ENCODE results near the gene GH1. TPM values are rescaled to one million over a fixed set of nuclear protein-coding genes. Genes with fewer than 3 reads are reported as not detected.
"Not testable (repeated sequence)": the region's sequence is repeated elsewhere in the genome, so short reads cannot be mapped to it uniquely, and the experiment has no call there.

Gene GH1
- total RNA-seq, 4 donors from 2014 or later = not detected

GRCh38 chr17:63917646-63918045 lies 993 bp downstream of the GH1 start:
- Histone ChIP-seq H3K4me3 (no peak overlapping the region), H3K27ac (no peak overlapping the region), H3K9me3 (no peaks in the 10 kb centered on the region), H3K36me3 (no peaks in the 10 kb centered on the region), H3K27me3 (peaks cover 20% of the 10 kb centered on the region), H3K4me1 (peaks cover 0 to 7% (median 0%) of the 10 kb centered on the region in 3 donors)
- ATAC-seq = no peak
- WGBS, 2 donors (ENCODE audit: low coverage in 1 of 2) = 81 to 90% methylated on average over 2 to 3 of the region's 13 CpGs
- TF ChIP-seq EP300 (IDR thresholded peaks at IDR 0.05) (no peak), CTCF (IDR thresholded peaks at IDR 0.05) (no peak), POLR2A (IDR thresholded peaks at IDR 0.05) (no peak), POLR2AphosphoS5 (IDR thresholded peaks at IDR 0.05) (no peak)

GRCh38 chr17:63917206-63917605 lies 1.4 kb downstream of the GH1 start:
- H3K9me3 ChIP-seq, H3K36me3 ChIP-seq, ATAC-seq, H3K4me1 ChIP-seq, H3K27ac ChIP-seq, H3K4me3 ChIP-seq: not testable (repeated sequence)
- peaks cover 20% of the 10 kb centered on the region for H3K27me3 ChIP-seq
- 80 to 83% methylated on average over 3 to 6 of the region's 11 CpGs for WGBS, 2 donors (ENCODE audit: low coverage in 1 of 2)

GRCh38 chr17:63916566-63917185 lies 2.0 kb downstream of the GH1 start:
- Histone ChIP-seq H3K27ac (no peak overlapping the region), H3K27me3 (peaks cover 24% of the 10 kb centered on the region), H3K4me3 (no peak overlapping the region), H3K9me3 (no peaks in the 10 kb centered on the region), H3K36me3 (no peaks in the 10 kb centered on the region), H3K4me1 (peaks cover 0 to 7% (median 0%) of the 10 kb centered on the region in 3 donors)
- TF ChIP-seq POLR2A (IDR thresholded peaks at IDR 0.05) (no peak), CTCF (IDR thresholded peaks at IDR 0.05) (no peak), POLR2AphosphoS5 (IDR thresholded peaks at IDR 0.05) (no peak), EP300 (IDR thresholded peaks at IDR 0.05) (no peak)
- WGBS, 2 donors (ENCODE audit: low coverage in 1 of 2) = 77 to 89% methylated on average over 3 to 10 of the region's 12 CpGs
- ATAC-seq = no peak

GRCh38 chr17:63915753-63916152 lies 2.9 kb downstream of the GH1 start:
- ATAC-seq, H3K4me1 ChIP-seq, H3K4me3 ChIP-seq, H3K36me3 ChIP-seq, H3K9me3 ChIP-seq, H3K27ac ChIP-seq: not testable (repeated sequence)
- peaks cover 33% of the 10 kb centered on the region for H3K27me3 ChIP-seq
- WGBS, 2 donors (ENCODE audit: low coverage in 1 of 2) = 67 to 81% methylated on average over 10 of the region's 10 CpGs

GRCh38 chr17:63914471-63914870 lies 4.2 kb downstream of the GH1 start:
- no peak overlapping the region for H3K27ac ChIP-seq
- H3K27me3 ChIP-seq = peaks cover 43% of the 10 kb centered on the region
- no peaks in the 10 kb centered on the region for H3K9me3 ChIP-seq
- peaks cover 0 to 5% (median 0%) of the 10 kb centered on the region in 3 donors for H3K4me1 ChIP-seq
- no peak for TF ChIP-seq POLR2A (IDR thresholded peaks at IDR 0.05)
- ATAC-seq = no peak
- no peak overlapping the region for H3K4me3 ChIP-seq
- no peaks in the 10 kb centered on the region for H3K36me3 ChIP-seq
- 86% methylated on average over 6 of the region's 7 CpGs; no CpG with 5 or more reads in 1 of the 2 donors for WGBS, 2 donors (ENCODE audit: low coverage in 1 of 2)

- no peak for ATAC-seq
- Histone ChIP-seq H3K4me3 (no peak overlapping the region), H3K36me3 (no peaks in the 10 kb centered on the region), H3K4me1 (no peaks in the 10 kb centered on the region), H3K27me3 (peaks cover 24% of the 10 kb centered on the region), H3K27ac (no peak overlapping the region), H3K9me3 (no peaks in the 10 kb centered on the region)
- 20 to 81% methylated on average over 1 to 4 of the region's 8 CpGs for WGBS, 2 donors (ENCODE audit: low coverage in 1 of 2)
- TF ChIP-seq POLR2AphosphoS5 (IDR thresholded peaks at IDR 0.05) = no peak
- TF ChIP-seq CTCF (IDR thresholded peaks at IDR 0.05) = peak in 2 of 4 experiments; percentile 85 to 92
Observed at GRCh38 chr17:63911657-63912100, 7.0 kb downstream of the GH1 start.

Measured in gastroesophageal sphincter (tissue), 4 donors.